ENCODE results near the gene TBCK.

GRCh38 chr4:106126062-106126461 is 189.9 kb downstream of the TBCK start:
- TF ChIP-seq, protein P1, sequence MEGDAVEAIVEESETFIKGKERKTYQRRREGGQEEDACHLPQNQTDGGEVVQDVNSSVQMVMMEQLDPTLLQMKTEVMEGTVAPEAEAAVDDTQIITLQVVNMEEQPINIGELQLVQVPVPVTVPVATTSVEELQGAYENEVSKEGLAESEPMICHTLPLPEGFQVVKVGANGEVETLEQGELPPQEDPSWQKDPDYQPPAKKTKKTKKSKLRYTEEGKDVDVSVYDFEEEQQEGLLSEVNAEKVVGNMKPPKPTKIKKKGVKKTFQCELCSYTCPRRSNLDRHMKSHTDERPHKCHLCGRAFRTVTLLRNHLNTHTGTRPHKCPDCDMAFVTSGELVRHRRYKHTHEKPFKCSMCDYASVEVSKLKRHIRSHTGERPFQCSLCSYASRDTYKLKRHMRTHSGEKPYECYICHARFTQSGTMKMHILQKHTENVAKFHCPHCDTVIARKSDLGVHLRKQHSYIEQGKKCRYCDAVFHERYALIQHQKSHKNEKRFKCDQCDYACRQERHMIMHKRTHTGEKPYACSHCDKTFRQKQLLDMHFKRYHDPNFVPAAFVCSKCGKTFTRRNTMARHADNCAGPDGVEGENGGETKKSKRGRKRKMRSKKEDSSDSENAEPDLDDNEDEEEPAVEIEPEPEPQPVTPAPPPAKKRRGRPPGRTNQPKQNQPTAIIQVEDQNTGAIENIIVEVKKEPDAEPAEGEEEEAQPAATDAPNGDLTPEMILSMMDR (IDR thresholded peaks at IDR 0.05): no peak
- TF ChIP-seq POLR2A (IDR thresholded peaks at IDR 0.05) (no peak), POLR2AphosphoS5 (IDR thresholded peaks at IDR 0.05; ENCODE audit: insufficient read depth in 1 of 2, low read depth in 1 of 2) (no peak)
